HepG2 (cell line): Measurements from ENCODE around the gene BTRC. TPM values are rescaled to one million over a fixed set of nuclear protein-coding genes. Genes with fewer than 3 reads are reported as not detected.

Experiments used
- ETV6 ChIP-seq: sonication (generic); formaldehyde crosslinking; conservative IDR thresholded peaks from 2 replicates; pipeline ENCODE4 v1.4.0; 2020; ENCODE audit warnings: missing genetic modification reagents
- HCFC1 ChIP-seq: fragments of 150-350 bp; IDR thresholded peaks from 2 replicates; pipeline ENCODE4 v1.6.1; 2014; ENCODE audit warnings: low read depth, low read length
- IRX3 ChIP-seq: sonication (generic); formaldehyde crosslinking; IDR thresholded peaks from 2 replicates; pipeline ENCODE4 v1.8.1; 2023; ENCODE audit warnings: mild to moderate bottlenecking, low read depth, missing genetic modification reagents, borderline replicate concordance
- KLF11 ChIP-seq: IDR thresholded peaks from 2 replicates; pipeline ENCODE4 v1.6.1; 2016; ENCODE audit warnings: missing compliant biosample characterization
- NR2F6 ChIP-seq, 2 experiments: IDR thresholded peaks; 2 replicates each; pipeline ENCODE4 v1.6.1; 2016; ENCODE audit warnings: antibody characterized with exemption in 1 of 2, mild to moderate bottlenecking in 1 of 2
- SRSF4 ChIP-seq: fragments of 200-400 bp; formaldehyde crosslinking; IDR thresholded peaks from one replicate; pipeline ENCODE4 v1.6.1; 2018; ENCODE audit warnings: mild to moderate bottlenecking, low read depth, low read length, moderate library complexity; ENCODE audit not compliant: poor library complexity, severe bottlenecking
- TBL1XR1 ChIP-seq: fragments of 150-350 bp; IDR thresholded peaks from 2 replicates; pipeline ENCODE4 v1.6.1; 2014; ENCODE audit warnings: borderline replicate concordance, low read length; ENCODE audit not compliant: partially characterized antibody
- ZNF207 ChIP-seq: fragments of 450-650 bp; IDR thresholded peaks from 2 replicates; pipeline ENCODE4 v1.6.1; 2016; ENCODE audit warnings: antibody characterized with exemption, borderline replicate concordance
- ZNF83 ChIP-seq: sonication (generic); formaldehyde crosslinking; IDR thresholded peaks from 2 replicates; pipeline ENCODE4 v1.4.0; 2020; ENCODE audit warnings: missing genetic modification reagents, mild to moderate bottlenecking, borderline replicate concordance
- polyA plus RNA-seq, 8 experiments: library from polyadenylated mRNA; depleted of rRNA in 3 of 8; stranded (reverse) in 7 of 8; unstranded in 1 of 8; fragments of >200 nt; fragmentation: Illumina TruSeq in 4 of 8; extraction: Trizol in 4 of 8; gene quantifications; 2 replicates each; pipeline versions ENCODE4 v1.2.1 to v1.2.3, GENCODE V29; 2011 to 2016; ENCODE audit warnings: low read depth in 4 of 8, missing spikeins in 1 of 8, mixed read lengths in 1 of 8; ENCODE audit not compliant: insufficient read depth in 1 of 8
- total RNA-seq, 5 experiments: library from RNA; depleted of rRNA; stranded (reverse); fragments of >200 nt; fragmentation: Illumina TruSeq; extraction: Trizol; gene quantifications; 2 replicates each; pipeline ENCODE4 v1.2.3, GENCODE V29; 2016; ENCODE audit warnings: low read depth in 1 of 5
- TF ChIP-seq, protein P1 (sequence below), 2 experiments: fragments of 450-650 bp in 1 of 2; sonication (generic) in 1 of 2; formaldehyde crosslinking in 1 of 2; IDR thresholded peaks; 2 replicates each; pipeline versions ENCODE4 v1.6.1 to v1.8.0; 2016 to 2022; ENCODE audit warnings: antibody characterized with exemption in 1 of 2, mild to moderate bottlenecking in 1 of 2, missing genetic modification reagents in 1 of 2
- TF ChIP-seq, protein P2 (sequence below), 2 experiments: sonication (generic) in 1 of 2; formaldehyde crosslinking in 1 of 2; IDR thresholded peaks; 2 replicates each; pipeline versions ENCODE4 v1.4.0 to v1.6.1; 2018 to 2020; ENCODE audit warnings: missing genetic modification reagents in 2 of 2, borderline replicate concordance in 1 of 2, low read depth in 1 of 2, mild to moderate bottlenecking in 1 of 2, missing biosample characterization in 1 of 2
- TF ChIP-seq, protein P3 (sequence below): sonication (generic); formaldehyde crosslinking; IDR thresholded peaks from 2 replicates; pipeline ENCODE4 v1.4.0; 2020; ENCODE audit warnings: missing genetic modification reagents

Gene BTRC
- total and polyA plus RNA-seq, 2 of the 13 experiments (the other 11 are each of a cell fraction or from before 2014, with no cell fraction given), result 12.0 to 14.4 TPM

DNA sequence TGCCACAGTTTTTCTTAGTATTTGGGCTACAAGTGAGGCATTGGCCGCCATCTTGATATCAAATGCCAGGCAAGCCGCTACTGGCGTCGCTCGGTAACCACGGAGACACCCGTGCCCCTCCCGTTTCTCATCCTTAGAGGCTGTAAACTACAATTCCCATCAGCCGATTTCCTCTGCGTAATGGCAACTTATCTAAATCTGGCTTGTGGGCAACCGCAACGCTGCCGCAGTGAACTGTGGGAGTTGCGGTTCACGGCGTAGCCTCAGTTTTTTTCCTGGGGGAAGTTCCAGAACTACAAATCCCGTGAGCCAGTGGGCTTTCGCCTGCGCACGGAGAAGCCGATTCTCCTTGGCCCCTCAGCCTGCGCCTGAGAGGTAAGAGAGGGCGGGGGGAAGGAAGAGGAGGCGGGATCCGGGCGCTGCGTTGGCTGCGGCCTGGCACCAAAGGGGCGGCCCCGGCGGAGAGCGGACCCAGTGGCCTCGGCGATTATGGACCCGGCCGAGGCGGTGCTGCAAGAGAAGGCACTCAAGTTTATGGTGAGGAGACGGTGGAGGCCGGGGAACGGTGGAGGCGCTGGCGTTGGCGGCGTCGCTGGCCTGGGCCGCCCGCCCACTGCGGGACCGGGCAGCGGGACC, at the start of gene BTRC (continued):
- TF ChIP-seq, protein P1, sequence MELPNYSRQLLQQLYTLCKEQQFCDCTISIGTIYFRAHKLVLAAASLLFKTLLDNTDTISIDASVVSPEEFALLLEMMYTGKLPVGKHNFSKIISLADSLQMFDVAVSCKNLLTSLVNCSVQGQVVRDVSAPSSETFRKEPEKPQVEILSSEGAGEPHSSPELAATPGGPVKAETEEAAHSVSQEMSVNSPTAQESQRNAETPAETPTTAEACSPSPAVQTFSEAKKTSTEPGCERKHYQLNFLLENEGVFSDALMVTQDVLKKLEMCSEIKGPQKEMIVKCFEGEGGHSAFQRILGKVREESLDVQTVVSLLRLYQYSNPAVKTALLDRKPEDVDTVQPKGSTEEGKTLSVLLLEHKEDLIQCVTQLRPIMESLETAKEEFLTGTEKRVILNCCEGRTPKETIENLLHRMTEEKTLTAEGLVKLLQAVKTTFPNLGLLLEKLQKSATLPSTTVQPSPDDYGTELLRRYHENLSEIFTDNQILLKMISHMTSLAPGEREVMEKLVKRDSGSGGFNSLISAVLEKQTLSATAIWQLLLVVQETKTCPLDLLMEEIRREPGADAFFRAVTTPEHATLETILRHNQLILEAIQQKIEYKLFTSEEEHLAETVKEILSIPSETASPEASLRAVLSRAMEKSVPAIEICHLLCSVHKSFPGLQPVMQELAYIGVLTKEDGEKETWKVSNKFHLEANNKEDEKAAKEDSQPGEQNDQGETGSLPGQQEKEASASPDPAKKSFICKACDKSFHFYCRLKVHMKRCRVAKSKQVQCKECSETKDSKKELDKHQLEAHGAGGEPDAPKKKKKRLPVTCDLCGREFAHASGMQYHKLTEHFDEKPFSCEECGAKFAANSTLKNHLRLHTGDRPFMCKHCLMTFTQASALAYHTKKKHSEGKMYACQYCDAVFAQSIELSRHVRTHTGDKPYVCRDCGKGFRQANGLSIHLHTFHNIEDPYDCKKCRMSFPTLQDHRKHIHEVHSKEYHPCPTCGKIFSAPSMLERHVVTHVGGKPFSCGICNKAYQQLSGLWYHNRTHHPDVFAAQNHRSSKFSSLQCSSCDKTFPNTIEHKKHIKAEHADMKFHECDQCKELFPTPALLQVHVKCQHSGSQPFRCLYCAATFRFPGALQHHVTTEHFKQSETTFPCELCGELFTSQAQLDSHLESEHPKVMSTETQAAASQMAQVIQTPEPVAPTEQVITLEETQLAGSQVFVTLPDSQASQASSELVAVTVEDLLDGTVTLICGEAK (IDR thresholded peaks at IDR 0.05), result no peak
- TF ChIP-seq, protein P1 (CRISPR knock-in tag; IDR thresholded peaks at IDR 0.05), result peak; percentile 22; the same call in 1 of the 2 replicates
- TF ChIP-seq HCFC1 (peak; percentile 99), ZNF83 (no peak), ZNF207 (no peak), KLF11 (0 out of 2 replicates have a peak, but pooled peaks have one; percentile 44), SRSF4 (no peak), TBL1XR1 (no peak), IRX3 (CRISPR knock-in tag) (no peak), NR2F6 (IDR thresholded peaks at IDR 0.05) (no peak), NR2F6 (CRISPR knock-in tag; IDR thresholded peaks at IDR 0.05) (no peak), ETV6 (no peak)
- TF ChIP-seq, protein P2, sequence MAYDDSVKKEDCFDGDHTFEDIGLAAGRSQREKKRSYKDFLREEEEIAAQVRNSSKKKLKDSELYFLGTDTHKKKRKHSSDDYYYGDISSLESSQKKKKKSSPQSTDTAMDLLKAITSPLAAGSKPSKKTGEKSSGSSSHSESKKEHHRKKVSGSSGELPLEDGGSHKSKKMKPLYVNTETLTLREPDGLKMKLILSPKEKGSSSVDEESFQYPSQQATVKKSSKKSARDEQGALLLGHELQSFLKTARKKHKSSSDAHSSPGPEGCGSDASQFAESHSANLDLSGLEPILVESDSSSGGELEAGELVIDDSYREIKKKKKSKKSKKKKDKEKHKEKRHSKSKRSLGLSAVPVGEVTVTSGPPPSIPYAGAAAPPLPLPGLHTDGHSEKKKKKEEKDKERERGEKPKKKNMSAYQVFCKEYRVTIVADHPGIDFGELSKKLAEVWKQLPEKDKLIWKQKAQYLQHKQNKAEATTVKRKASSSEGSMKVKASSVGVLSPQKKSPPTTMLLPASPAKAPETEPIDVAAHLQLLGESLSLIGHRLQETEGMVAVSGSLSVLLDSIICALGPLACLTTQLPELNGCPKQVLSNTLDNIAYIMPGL (CRISPR knock-in tag; IDR thresholded peaks at IDR 0.05; ENCODE audit: borderline replicate concordance in 1 of 2, low read depth in 1 of 2), result peak in 1 of 2 experiments; percentile 91; a peak in 3 of 4 replicates
- TF ChIP-seq, protein P3, sequence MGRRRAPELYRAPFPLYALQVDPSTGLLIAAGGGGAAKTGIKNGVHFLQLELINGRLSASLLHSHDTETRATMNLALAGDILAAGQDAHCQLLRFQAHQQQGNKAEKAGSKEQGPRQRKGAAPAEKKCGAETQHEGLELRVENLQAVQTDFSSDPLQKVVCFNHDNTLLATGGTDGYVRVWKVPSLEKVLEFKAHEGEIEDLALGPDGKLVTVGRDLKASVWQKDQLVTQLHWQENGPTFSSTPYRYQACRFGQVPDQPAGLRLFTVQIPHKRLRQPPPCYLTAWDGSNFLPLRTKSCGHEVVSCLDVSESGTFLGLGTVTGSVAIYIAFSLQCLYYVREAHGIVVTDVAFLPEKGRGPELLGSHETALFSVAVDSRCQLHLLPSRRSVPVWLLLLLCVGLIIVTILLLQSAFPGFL (CRISPR knock-in tag), result no peak
